K562 treated with DMSO at 1 percent for 12 hours (cell line): ENCODE results near the gene SHKBP1. TPM values are rescaled to one million over a fixed set of nuclear protein-coding genes. Genes with fewer than 3 reads are reported as not detected.

Experiments used
- total RNA-seq: library from RNA; unstranded; fragments of 300-600 nt; gene quantifications from 2 replicates; pipeline ENCODE4 v1.2.3, GENCODE V29; 2022; ENCODE audit not compliant: insufficient read depth

Gene SHKBP1, protein sequence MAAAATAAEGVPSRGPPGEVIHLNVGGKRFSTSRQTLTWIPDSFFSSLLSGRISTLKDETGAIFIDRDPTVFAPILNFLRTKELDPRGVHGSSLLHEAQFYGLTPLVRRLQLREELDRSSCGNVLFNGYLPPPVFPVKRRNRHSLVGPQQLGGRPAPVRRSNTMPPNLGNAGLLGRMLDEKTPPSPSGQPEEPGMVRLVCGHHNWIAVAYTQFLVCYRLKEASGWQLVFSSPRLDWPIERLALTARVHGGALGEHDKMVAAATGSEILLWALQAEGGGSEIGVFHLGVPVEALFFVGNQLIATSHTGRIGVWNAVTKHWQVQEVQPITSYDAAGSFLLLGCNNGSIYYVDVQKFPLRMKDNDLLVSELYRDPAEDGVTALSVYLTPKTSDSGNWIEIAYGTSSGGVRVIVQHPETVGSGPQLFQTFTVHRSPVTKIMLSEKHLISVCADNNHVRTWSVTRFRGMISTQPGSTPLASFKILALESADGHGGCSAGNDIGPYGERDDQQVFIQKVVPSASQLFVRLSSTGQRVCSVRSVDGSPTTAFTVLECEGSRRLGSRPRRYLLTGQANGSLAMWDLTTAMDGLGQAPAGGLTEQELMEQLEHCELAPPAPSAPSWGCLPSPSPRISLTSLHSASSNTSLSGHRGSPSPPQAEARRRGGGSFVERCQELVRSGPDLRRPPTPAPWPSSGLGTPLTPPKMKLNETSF
- total RNA-seq = 88.2 and 101 TPM in 2 replicates

DNA sequence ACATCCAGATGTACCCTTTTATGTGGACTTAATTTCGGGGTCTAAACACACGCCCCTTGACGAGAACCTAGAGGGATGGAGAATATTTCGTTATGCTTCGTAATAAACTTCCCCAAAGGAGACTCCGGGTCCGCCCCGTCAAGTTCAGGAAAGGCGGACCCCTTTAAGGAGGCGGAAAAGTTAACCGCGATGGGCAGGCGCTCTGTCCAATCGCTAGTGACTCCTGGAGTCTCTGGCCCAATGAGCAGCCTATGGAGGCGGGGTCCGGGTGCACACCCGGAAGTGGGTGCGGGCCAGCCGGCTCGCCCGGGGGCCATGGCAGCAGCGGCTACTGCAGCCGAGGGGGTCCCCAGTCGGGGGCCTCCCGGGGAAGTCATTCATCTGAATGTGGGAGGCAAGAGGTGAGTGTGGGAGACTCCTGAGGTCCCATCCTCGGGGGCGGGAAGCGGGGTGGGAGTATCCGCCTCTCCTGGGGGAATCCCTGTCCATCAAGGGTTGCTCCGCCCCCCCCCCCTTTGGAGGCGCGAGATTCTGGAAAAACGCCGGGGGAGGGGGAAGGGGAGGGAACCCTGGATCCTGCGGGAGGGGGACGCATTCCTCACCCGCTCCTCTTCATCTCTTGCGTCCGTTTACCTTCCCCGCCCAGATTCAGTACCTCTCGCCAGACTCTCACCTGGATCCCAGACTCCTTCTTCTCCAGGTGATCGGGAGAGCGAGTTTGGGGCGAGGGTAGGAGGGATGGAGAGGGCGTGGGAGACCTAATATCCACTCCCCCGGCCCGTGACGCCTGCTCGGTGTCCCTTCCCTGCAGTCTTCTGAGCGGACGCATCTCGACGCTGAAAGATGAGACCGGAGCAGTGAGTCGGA, at the start of gene SHKBP1:
SHKBP1 (plus strand) TSS at position 289 of the 867 bp plus-strand sequence; CDS start at position 316, 27 bp downstream.

DNA sequence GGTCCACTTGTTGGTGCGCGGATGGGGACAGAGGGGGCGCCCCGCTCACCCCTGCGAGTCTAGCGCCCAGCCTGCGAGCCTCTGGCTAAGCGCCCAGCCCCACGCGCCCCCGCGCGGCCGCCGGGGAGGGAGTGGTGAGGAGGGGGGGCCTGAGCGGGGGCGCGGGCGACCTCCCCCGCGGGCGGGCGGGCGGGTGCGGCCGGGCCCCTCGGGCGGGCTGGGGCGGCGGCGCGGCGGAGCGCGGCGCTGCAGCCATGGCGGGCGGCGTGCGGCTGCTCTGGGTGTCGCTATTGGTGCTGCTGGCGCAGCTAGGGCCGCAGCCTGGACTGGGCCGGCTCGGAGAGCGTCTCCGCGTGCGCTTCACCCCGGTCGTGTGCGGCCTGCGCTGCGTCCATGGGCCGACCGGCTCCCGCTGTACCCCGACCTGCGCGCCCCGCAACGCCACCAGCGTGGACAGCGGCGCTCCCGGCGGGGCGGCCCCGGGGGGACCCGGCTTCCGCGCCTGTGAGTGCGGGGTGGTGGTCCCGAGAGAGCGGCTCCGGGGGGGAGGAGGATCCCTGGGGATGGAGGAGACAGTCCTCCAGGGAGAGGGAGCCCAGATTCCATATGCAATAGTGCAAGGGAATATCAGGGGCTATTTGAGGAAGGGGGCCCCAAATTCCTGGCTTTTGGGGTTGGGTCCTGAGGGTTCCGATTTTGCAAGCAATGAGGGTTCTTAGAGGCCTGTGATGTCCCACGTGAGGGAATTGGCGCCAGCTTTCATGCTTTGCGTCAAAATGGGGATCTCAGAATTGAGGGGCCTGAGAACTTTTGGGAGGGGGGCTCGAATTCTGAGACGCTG, 24.7 kb downstream of the SHKBP1 start, which contains the start of gene LTBP4:
LTBP4 (plus strand) TSS at position 236 of the 841 bp plus-strand sequence; CDS start at position 255, 19 bp downstream.

Other genes starting within 250 kb of the SHKBP1 start
- 11.3 and 21.5 TPM in 2 replicates for gene C19orf47, start 228.5 kb upstream of the SHKBP1 start, total RNA-seq
- 635 and 828 TPM in 2 replicates for gene PLD3, start 228.2 kb upstream of the SHKBP1 start, total RNA-seq
- 1.00 TPM in 1 of 2 replicates, not detected in the other for gene HIPK4, start 186.7 kb upstream of the SHKBP1 start, total RNA-seq
- 4.7 and 6.4 TPM in 2 replicates for gene PRX, start 163.5 kb upstream of the SHKBP1 start, total RNA-seq
- gene SERTAD1, start 150.9 kb upstream of the SHKBP1 start, total RNA-seq = 35.0 and 44.4 TPM in 2 replicates
- gene SERTAD3, start 132.5 kb upstream of the SHKBP1 start, total RNA-seq = 26.1 and 27.1 TPM in 2 replicates
- gene BLVRB, start 111.1 kb upstream of the SHKBP1 start, total RNA-seq = 668 and 1,140 TPM in 2 replicates
- 1.8 and 2.9 TPM in 2 replicates for gene SPTBN4, start 109.9 kb upstream of the SHKBP1 start, total RNA-seq
- gene LTBP4, start 24.5 kb downstream of the SHKBP1 start, total RNA-seq = 129 and 206 TPM in 2 replicates
- 13.6 and 23.1 TPM in 2 replicates for gene NUMBL, start 113.8 kb downstream of the SHKBP1 start, total RNA-seq
- gene COQ8B, start 140.0 kb downstream of the SHKBP1 start, total RNA-seq = 19.7 and 33.8 TPM in 2 replicates
- gene ITPKC, start 140.2 kb downstream of the SHKBP1 start, total RNA-seq = 10.5 and 16.0 TPM in 2 replicates
- 9.0 and 17.1 TPM in 2 replicates for gene ACTMAP, start 173.6 kb downstream of the SHKBP1 start, total RNA-seq
- 69.3 and 87.1 TPM in 2 replicates for gene SNRPA, start 174.3 kb downstream of the SHKBP1 start, total RNA-seq
- gene MIA, start 198.6 kb downstream of the SHKBP1 start, total RNA-seq = 4.8 TPM in 1 of 2 replicates, not detected in the other
- 40.8 and 59.2 TPM in 2 replicates for gene RAB4B, start 201.4 kb downstream of the SHKBP1 start, total RNA-seq
- gene EGLN2, start 222.3 kb downstream of the SHKBP1 start, total RNA-seq = 99.4 and 110 TPM in 2 replicates